Glutamatergic neuron (in vitro differentiated cells): ENCODE measurements around the gene MRPS6. TPM values are rescaled to one million over a fixed set of nuclear protein-coding genes. Genes with fewer than 3 reads are reported as not detected.

Experiments
- DNase-seq: peaks from one replicate; pipeline ENCODE4 v3.0.0; 2022
- H3K27ac Mint-ChIP-seq: one replicate; pipeline ENCODE4 v1.8.0; 2020; ENCODE audit warnings: mild to moderate bottlenecking, mixed read lengths, inconsistent platforms; ENCODE audit not compliant: unreplicated experiment
- H3K27me3 Mint-ChIP-seq: one replicate; pipeline ENCODE4 v1.8.0; 2020; ENCODE audit warnings: mild to moderate bottlenecking, moderate library complexity, mixed read lengths, inconsistent platforms; ENCODE audit not compliant: unreplicated experiment
- H3K36me3 Mint-ChIP-seq: one replicate; pipeline ENCODE4 v1.8.0; 2020; ENCODE audit warnings: mild to moderate bottlenecking, mixed read lengths, inconsistent platforms; ENCODE audit not compliant: unreplicated experiment
- H3K4me1 Mint-ChIP-seq: one replicate; pipeline ENCODE4 v1.8.0; 2020; ENCODE audit warnings: mild to moderate bottlenecking, low read depth, mixed read lengths, inconsistent platforms; ENCODE audit not compliant: unreplicated experiment
- H3K4me3 Mint-ChIP-seq: one replicate; pipeline ENCODE4 v1.8.0; 2020; ENCODE audit warnings: mild to moderate bottlenecking, mixed read lengths, inconsistent platforms; ENCODE audit not compliant: unreplicated experiment
- H3K9me3 Mint-ChIP-seq: one replicate; pipeline ENCODE4 v1.8.0; 2020; ENCODE audit warnings: mild to moderate bottlenecking, moderate library complexity, mixed read lengths, inconsistent platforms; ENCODE audit not compliant: unreplicated experiment
- CTCF ChIP-seq: fragments of 200-600 bp; sonication (generic); IDR thresholded peaks from one replicate; pipeline ENCODE4 v1.5.0; 2021; ENCODE audit not compliant: partially characterized antibody, unreplicated experiment
- total RNA-seq: library from RNA; stranded (reverse); fragmentation: NEBNext Ultra II Directional; extraction: Animal tissue kit (Norgen Biotek cat#: 25700); gene quantifications from one replicate; pipeline ENCODE4 v1.2.1, GENCODE V29; 2021; ENCODE audit not compliant: unreplicated experiment

MRPS6 gene
- total RNA-seq, 1 donor from 2014 or later = 31.6 TPM

GRCh38 chr21:34181431-34182039, 108.2 kb downstream of the MRPS6 start:
- H3K4me3 Mint-ChIP-seq = no peak overlapping the region
- no peaks in the 10 kb centered on the region for H3K9me3 Mint-ChIP-seq
- H3K27me3 Mint-ChIP-seq = peaks cover 2% of the 10 kb centered on the region
- DNase-seq = no peak
- peaks cover 13% of the 10 kb centered on the region for H3K4me1 Mint-ChIP-seq
- TF ChIP-seq CTCF = no peak
- H3K27ac Mint-ChIP-seq = no peak overlapping the region
- no peaks in the 10 kb centered on the region for H3K36me3 Mint-ChIP-seq

- H3K27me3 Mint-ChIP-seq = peaks cover 2% of the 10 kb centered on the region
- no peak overlapping the region for H3K27ac Mint-ChIP-seq
Measured at GRCh38 chr21:34182436-34182835, 109.1 kb downstream of the MRPS6 start.

GRCh38 chr21:34183331-34183928, 110.1 kb downstream of the MRPS6 start:
- Mint-ChIP-seq H3K9me3 (no peaks in the 10 kb centered on the region), H3K27me3 (peaks cover 2% of the 10 kb centered on the region), H3K36me3 (no peaks in the 10 kb centered on the region), H3K4me1 (peaks cover 13% of the 10 kb centered on the region), H3K4me3 (no peak overlapping the region), H3K27ac (no peak overlapping the region)
- no peak for DNase-seq
- no peak for TF ChIP-seq CTCF

More at GRCh38 chr21:34182436-34182835, 109.1 kb downstream of the MRPS6 start:
- peaks cover 13% of the 10 kb centered on the region for H3K4me1 Mint-ChIP-seq
- no peak for TF ChIP-seq CTCF
- no peak overlapping the region for H3K4me3 Mint-ChIP-seq
- H3K9me3 Mint-ChIP-seq = no peaks in the 10 kb centered on the region
- no peaks in the 10 kb centered on the region for H3K36me3 Mint-ChIP-seq
- no peak for DNase-seq

GRCh38 chr21:34184232-34184631, 110.9 kb downstream of the MRPS6 start:
- Mint-ChIP-seq H3K27ac (peak overlapping the region; percentile 40), H3K36me3 (no peaks in the 10 kb centered on the region), H3K9me3 (no peaks in the 10 kb centered on the region), H3K4me1 (peaks cover 11% of the 10 kb centered on the region), H3K4me3 (no peak overlapping the region), H3K27me3 (peaks cover 2% of the 10 kb centered on the region)
- no peak for TF ChIP-seq CTCF
- no peak for DNase-seq

- no peaks in the 10 kb centered on the region for H3K36me3 Mint-ChIP-seq
- H3K9me3 Mint-ChIP-seq = no peaks in the 10 kb centered on the region
- DNase-seq = peak; percentile 52
- peak overlapping the region; percentile 76 for H3K27ac Mint-ChIP-seq
- H3K4me3 Mint-ChIP-seq = no peak overlapping the region
- no peak for TF ChIP-seq CTCF
- peaks cover 11% of the 10 kb centered on the region for H3K4me1 Mint-ChIP-seq
- H3K27me3 Mint-ChIP-seq = peaks cover 2% of the 10 kb centered on the region
Measured at GRCh38 chr21:34185026-34185750, 111.8 kb downstream of the MRPS6 start.
